Islet precursor cell (in vitro differentiated cells): ENCODE data around the gene PKP4.

Experiments
- DNase-seq: peaks from one replicate; pipeline ENCODE4 v3.0.0-alpha.2; 2018

The PKP4 gene

GRCh38 chr2:158500333-158500732 lies 43.6 kb downstream of the PKP4 start:
- DNase-seq, result no peak

GRCh38 chr2:158501301-158501700 lies 44.5 kb downstream of the PKP4 start:
- peak; percentile 55 for DNase-seq

DNA sequence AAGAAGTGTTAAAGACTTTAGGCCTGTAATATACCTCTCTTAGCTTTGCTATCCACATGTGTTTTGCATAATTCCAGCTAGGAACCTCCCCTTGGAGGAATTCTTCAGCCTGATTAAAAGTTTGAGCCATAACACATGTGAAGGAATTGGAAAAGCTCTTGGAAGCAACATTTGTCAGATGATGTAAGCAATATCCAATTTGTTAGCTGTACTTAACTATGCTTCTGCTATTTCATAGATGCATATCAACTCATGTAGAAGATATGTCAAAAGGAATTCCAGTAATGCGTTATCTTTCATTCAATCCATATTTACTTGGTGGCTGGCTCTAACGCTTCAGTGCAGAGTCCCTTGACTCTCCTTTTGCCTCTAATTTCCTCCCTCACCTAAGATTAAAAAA lies 46.2 kb downstream of the PKP4 start:
- DNase-seq, result no peak

DNA sequence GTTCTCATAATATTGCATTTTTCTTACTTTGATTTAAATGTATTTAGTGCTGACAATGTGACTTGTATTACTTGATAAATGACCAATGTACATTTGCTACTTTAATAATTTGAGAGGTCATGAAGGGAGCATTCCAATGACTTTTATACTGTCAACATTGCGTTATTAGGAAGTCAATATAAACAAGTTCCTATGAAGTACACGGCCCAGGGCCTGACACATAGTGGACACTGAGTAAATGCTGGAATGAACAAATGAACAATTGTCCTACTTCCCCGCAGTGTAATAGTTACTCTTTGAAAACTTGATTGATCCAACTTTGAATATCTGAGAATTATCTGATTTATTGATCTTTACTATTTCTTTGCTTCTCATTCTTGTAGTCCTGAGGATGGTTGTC lies 47.3 kb downstream of the PKP4 start:
- DNase-seq, result no peak

GRCh38 chr2:158505448-158505934 lies 48.7 kb downstream of the PKP4 start:
- peak; percentile 57 for DNase-seq

DNA sequence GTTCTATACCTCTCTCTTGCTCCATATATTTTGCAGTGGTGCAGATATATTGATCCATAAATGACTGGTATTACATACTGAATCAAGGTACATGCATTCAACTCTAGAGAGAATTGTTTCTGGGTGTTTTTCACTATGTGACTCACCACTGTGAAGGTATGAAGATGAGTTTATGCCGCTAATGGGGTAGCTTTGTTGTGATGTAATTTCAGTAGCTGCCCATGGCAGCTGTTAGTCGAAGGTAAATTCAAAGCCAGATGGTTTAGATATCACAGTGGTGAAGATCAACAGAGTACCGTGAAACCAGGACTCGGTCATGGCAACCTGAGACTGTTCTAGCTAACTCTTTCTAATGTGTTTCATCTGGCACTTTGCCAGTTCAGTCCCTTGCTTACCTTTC lies 50.4 kb downstream of the PKP4 start:
- no peak for DNase-seq

DNA sequence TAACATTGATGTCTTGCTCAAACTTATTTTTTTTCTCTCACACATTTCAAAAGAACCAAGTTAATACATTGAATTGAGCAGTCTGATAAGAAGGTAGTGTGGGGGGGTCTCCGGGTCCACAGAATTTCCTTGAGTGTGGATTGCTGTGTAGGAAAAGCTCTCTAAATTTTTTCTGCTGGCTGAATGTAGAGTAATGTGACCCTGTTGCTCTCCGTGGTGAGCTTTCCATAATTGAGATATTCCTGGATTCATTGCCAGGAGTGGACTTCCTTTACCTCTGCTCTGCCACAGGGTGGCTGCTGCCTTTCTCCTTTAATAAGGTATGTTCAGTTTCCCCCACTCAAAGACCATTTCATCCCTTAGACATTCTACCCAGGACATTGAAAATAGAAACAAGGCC lies 50.9 kb downstream of the PKP4 start:
- DNase-seq, result no peak

GRCh38 chr2:158509928-158510797 lies 53.4 kb downstream of the PKP4 start:
- no peak for DNase-seq

- DNase-seq, result no peak
Observed at GRCh38 chr2:158510887-158511286, 54.1 kb downstream of the PKP4 start.

GRCh38 chr2:158511706-158512105 lies 55.0 kb downstream of the PKP4 start:
- no peak for DNase-seq

GRCh38 chr2:158512323-158512722 lies 55.6 kb downstream of the PKP4 start:
- DNase-seq, result no peak

GRCh38 chr2:158513841-158514240 lies 57.1 kb downstream of the PKP4 start:
- DNase-seq, result no peak

GRCh38 chr2:158518084-158518483 lies 61.3 kb downstream of the PKP4 start:
- DNase-seq, result peak; percentile 54

DNA sequence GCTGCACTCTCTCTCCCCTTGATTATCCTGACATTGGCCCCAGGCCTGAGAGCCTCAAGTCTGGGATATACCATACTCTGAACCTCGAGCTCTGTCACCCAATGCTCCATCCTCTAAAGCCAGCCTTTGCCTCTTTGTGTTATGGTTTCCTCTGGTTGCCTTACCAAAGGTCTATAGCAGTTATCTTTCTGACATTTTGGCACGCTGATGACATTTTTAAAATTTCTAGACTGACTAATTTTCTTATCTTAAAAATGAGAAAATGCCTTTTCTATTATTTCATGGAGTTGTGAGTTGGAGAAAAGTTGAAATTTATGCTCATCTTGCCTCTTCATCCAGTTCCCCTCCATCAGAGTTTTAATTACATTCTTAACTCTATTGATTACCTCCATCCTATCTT lies 62.7 kb downstream of the PKP4 start:
- DNase-seq, result no peak

DNA sequence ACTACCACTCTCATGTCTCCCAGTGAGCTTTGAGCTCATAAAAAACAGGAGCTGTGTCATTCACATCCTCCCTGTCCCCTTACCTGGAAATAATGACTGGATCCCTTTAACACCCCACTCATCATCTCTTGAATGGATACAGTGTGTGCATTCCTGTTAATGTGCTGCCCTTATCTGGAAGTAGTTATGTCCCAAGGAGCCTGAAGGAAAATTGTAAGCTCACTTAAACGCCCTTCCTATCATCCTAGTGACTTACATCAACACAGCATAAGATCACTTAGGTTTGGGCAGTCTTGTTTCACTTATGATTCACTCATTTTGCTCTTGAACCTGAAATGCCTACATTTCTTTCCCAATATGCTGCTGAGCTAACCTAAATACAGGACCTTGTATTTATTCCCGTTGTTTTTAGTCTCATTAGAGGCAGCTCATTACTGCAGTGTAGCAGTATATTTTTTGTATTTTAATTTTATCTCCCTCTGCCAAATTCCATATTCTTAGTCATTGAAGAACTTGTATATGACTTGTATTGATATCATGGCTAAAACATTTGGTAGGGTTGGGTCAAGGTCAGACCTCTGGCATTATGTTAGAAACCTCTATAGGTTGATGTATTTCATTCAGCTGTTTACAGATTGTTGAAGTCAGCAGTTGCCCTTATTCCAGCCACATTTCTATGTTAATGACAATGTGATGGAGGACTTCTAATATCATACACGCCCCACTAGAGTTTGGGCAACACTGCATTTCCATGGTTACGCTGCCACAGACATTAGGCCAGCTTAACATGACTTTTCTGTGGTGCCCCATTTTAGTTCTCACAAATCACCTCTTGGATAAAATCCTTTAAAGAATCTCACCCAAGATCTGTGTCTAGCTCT lies 72.9 kb downstream of the PKP4 start:
- peak; percentile 65 for DNase-seq

DNA sequence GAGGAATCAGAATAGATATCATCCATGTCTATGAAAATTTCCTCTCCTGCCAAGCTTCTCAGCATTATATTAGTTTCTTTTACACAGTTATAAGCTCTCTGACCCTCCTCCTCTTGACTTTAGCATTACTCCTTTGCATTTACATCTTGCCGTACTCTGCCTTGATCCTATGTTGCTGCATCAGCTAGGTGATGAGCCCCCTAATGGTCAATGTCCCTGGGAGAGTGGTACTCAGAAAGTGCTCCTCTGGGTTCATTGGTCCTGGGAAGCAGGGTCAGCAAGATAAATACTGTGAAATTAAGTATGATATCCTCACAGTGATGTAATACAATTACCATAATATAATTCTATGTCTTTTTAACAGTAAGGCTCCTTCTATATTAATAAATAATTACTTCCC lies 74.1 kb downstream of the PKP4 start:
- no peak for DNase-seq

DNA sequence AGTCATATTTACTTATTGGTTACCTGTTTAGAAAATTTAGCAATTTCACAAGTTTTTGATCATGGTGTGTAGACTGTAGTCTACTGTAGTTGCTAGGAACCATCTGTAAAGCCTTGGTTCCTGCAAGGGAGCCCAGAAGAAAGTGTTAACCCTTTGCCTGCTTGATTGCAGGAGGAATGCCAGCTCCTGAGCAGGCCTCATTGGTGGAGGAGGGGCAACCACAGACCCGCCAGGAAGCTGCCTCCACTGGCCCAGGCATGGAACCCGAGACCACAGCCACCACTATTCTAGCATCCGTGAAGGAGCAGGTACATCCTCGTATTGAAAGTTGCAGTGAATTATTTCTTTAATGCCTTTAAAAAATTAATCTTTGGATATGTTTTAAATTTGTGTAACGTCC lies 76.3 kb downstream of the PKP4 start:
- no peak for DNase-seq

GRCh38 chr2:158539176-158540005 lies 82.6 kb downstream of the PKP4 start:
- DNase-seq, result no peak

DNA sequence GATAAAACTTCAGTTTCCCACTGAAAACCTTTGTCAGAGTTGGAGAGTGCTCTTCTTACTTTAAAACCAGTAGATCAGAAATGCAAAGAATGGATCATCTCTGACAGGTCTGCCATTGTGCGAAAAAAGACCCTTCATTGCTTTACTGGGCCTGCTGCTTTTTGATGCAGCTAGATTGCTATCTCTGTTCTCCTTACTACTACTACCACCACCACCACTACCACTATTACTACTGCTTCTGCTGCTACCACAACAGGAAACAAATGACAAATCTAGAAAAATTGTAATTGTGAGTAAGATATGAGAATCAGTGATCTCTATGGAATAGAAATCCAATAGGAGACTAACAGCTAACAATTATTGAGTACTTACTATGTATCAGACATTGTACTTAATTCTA lies 85.8 kb downstream of the PKP4 start:
- DNase-seq, result no peak

GRCh38 chr2:158543957-158544356 lies 87.2 kb downstream of the PKP4 start:
- DNase-seq, result no peak

- DNase-seq, result no peak
Observed at GRCh38 chr2:158544998-158545397, 88.2 kb downstream of the PKP4 start.

DNA sequence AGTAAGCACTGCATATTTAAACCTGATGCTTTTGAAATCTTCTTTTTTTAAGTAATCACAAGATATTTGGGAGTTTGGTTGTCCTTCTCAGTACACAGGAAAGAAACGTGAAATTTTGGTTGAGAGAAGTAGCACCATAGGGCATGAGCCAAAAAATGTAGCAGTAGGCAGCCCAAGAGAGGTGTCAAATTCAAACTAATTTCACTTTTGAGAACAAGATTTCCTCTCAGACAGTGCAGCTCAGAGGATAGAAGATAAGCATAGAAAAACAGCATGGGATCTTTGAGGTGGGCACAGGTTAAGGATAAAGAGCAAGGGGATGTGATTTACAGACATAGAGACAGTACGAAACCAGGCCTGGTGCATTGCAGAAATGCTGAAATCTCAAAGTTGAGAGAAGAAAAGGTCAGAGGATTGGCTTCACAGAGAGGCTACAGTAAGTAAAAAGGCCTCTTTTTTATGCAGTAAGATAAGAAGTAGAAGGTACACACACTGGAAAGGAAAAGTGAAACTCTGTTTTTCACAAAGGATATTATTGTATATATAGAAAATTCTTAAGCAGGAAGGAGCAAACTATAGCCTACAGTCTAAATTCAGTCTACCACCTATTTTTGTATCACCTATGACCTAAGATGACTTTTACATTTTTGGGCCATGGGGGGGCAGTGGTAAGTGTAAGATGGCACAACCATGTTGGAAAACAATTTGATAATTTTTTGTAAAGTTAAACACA lies 89.8 kb downstream of the PKP4 start:
- DNase-seq, result no peak
